ENCODE data around the gene RSU1.

- TF ChIP-seq TOX (CRISPR knock-in tag; IDR thresholded peaks at IDR 0.05; ENCODE audit: borderline replicate concordance) (no peak), ZC3H10 (CRISPR knock-in tag; IDR thresholded peaks at IDR 0.05) (no peak), ARNTL (CRISPR knock-in tag; IDR thresholded peaks at IDR 0.05; ENCODE audit: borderline replicate concordance, low read depth) (no peak), ZFP3 (CRISPR knock-in tag; IDR thresholded peaks at IDR 0.05) (no peak), PATZ1 (CRISPR knock-in tag; IDR thresholded peaks at IDR 0.05; ENCODE audit: borderline replicate concordance) (no peak), POU6F1 (CRISPR knock-in tag; IDR thresholded peaks at IDR 0.05; ENCODE audit: borderline replicate concordance, low read depth) (no peak)
Observed at GRCh38 chr10:16817125-16818019, at the start of gene RSU1.
